WTC11 (cell line): Measurements from ENCODE around the gene ATP9B. TPM values are rescaled to one million over a fixed set of nuclear protein-coding genes. Genes with fewer than 3 reads are reported as not detected.

ENCODE experiments used
- ATAC-seq: fragments of 200-7000 bp; cut with Tn5 transposase; 2 replicates; pipeline ENCODE4 v1.10.0; 2021; ENCODE audit warnings: mild to moderate bottlenecking, moderate library complexity
- CTCF ChIA-PET: fragments of 300-600 bp; sonication (Branson Sonifier 250); formaldehyde crosslinking; loops from one replicate; lab custom pipeline; 2021; ENCODE audit warnings: antibody characterized with exemption; lab: Charles Lee
- POLR2A ChIA-PET: fragments of 350-600 bp; sonication (Branson Sonifier 250); formaldehyde crosslinking; loops from one replicate; lab custom pipeline; 2021; ENCODE audit warnings: antibody characterized with exemption; lab: Charles Lee
- DNase-seq: peaks from one replicate; pipeline ENCODE4 v3.0.0; 2021; ENCODE audit warnings: low spot score
- H3K27ac Mint-ChIP-seq: 2 replicates; pipeline ENCODE4 v1.8.0; 2021; ENCODE audit warnings: mixed read lengths
- H3K27me3 Mint-ChIP-seq: 2 replicates; pipeline ENCODE4 v1.8.0; 2021; ENCODE audit warnings: low read depth, mild to moderate bottlenecking, moderate library complexity, mixed read lengths
- H3K36me3 Mint-ChIP-seq: 2 replicates; pipeline ENCODE4 v1.8.0; 2021; ENCODE audit warnings: mixed read lengths
- H3K4me1 Mint-ChIP-seq: 2 replicates; pipeline ENCODE4 v1.8.0; 2022; ENCODE audit warnings: mixed read lengths
- H3K4me3 Mint-ChIP-seq: 2 replicates; pipeline ENCODE4 v1.8.0; 2021; ENCODE audit warnings: mild to moderate bottlenecking, moderate library complexity, mixed read lengths
- H3K9me3 Mint-ChIP-seq: 2 replicates; pipeline ENCODE4 v1.8.0; 2021; ENCODE audit warnings: mixed read lengths
- ARID4B ChIP-seq: sonication (generic); formaldehyde crosslinking; IDR thresholded peaks from 2 replicates; pipeline ENCODE4 v1.8.0; 2023; ENCODE audit warnings: missing genetic modification reagents, mild to moderate bottlenecking, borderline replicate concordance
- ATF1 ChIP-seq: sonication (generic); formaldehyde crosslinking; IDR thresholded peaks from 2 replicates; pipeline ENCODE4 v1.8.1; 2023; ENCODE audit warnings: mild to moderate bottlenecking, moderate library complexity, missing genetic modification reagents
- FOXJ3 ChIP-seq: sonication (generic); formaldehyde crosslinking; IDR thresholded peaks from 2 replicates; pipeline ENCODE4 v1.9.0; 2021; ENCODE audit warnings: missing genetic modification reagents, mild to moderate bottlenecking, borderline replicate concordance
- GABPB1 ChIP-seq: sonication (generic); formaldehyde crosslinking; IDR thresholded peaks from 2 replicates; pipeline ENCODE4 v1.8.1; 2023; ENCODE audit warnings: mild to moderate bottlenecking, missing genetic modification reagents
- GTF2I ChIP-seq: fragments of 250-450 bp; sonication (Bioruptor Pico); conservative IDR thresholded peaks from 2 replicates; pipeline ENCODE4 v1.4.0; 2021; ENCODE audit warnings: mild to moderate bottlenecking
- IRF2 ChIP-seq: sonication (generic); formaldehyde crosslinking; IDR thresholded peaks from 2 replicates; pipeline ENCODE4 v1.8.0; 2022; ENCODE audit warnings: low read depth, missing genetic modification reagents, borderline replicate concordance
- MYBL2 ChIP-seq: sonication (generic); formaldehyde crosslinking; IDR thresholded peaks from 2 replicates; pipeline ENCODE4 v1.8.1; 2023; ENCODE audit warnings: mild to moderate bottlenecking, moderate library complexity, missing genetic modification reagents
- NFATC4 ChIP-seq: fragments of 250-450 bp; sonication (Bioruptor Pico); IDR thresholded peaks from 2 replicates; pipeline ENCODE4 v1.9.0; 2021; ENCODE audit warnings: mild to moderate bottlenecking
- OVOL2 ChIP-seq: fragments of 250-450 bp; sonication (Bioruptor Pico); IDR thresholded peaks from 2 replicates; pipeline ENCODE4 v1.9.0; 2021; ENCODE audit warnings: mild to moderate bottlenecking, borderline replicate concordance
- RORB ChIP-seq: fragments of 250-450 bp; sonication (Bioruptor Pico); IDR thresholded peaks from 2 replicates; pipeline ENCODE4 v1.9.0; 2021; ENCODE audit warnings: mild to moderate bottlenecking
- TP53 ChIP-seq: sonication (generic); formaldehyde crosslinking; IDR thresholded peaks from 2 replicates; pipeline ENCODE4 v1.8.1; 2023; ENCODE audit warnings: mild to moderate bottlenecking, missing genetic modification reagents
- USF2 ChIP-seq: sonication (generic); formaldehyde crosslinking; IDR thresholded peaks from 2 replicates; pipeline ENCODE4 v1.8.1; 2023; ENCODE audit warnings: mild to moderate bottlenecking, missing genetic modification reagents, moderate library complexity
- ZBTB21 ChIP-seq: sonication (generic); formaldehyde crosslinking; IDR thresholded peaks from 2 replicates; pipeline ENCODE4 v1.8.1; 2023; ENCODE audit warnings: mild to moderate bottlenecking, missing genetic modification reagents, borderline replicate concordance
- ZNF121 ChIP-seq: sonication (generic); formaldehyde crosslinking; IDR thresholded peaks from 2 replicates; pipeline ENCODE4 v1.8.0; 2023; ENCODE audit warnings: missing genetic modification reagents
- ZNF138 ChIP-seq: sonication (generic); formaldehyde crosslinking; conservative IDR thresholded peaks from 2 replicates; pipeline ENCODE4 v1.8.1; 2022; ENCODE audit warnings: mild to moderate bottlenecking, moderate library complexity, missing genetic modification reagents
- ZNF423 ChIP-seq: fragments of 250-450 bp; sonication (Bioruptor Pico); IDR thresholded peaks from 2 replicates; pipeline ENCODE4 v2.1.2; 2022; ENCODE audit warnings: mild to moderate bottlenecking, moderate library complexity
- ZSCAN18 ChIP-seq: fragments of 250-450 bp; sonication (Bioruptor Pico); IDR thresholded peaks from 2 replicates; pipeline ENCODE4 v2.1.2; 2022; ENCODE audit warnings: mild to moderate bottlenecking, moderate library complexity
- total RNA-seq: library from RNA; stranded (reverse); gene quantifications from 3 replicates; pipeline ENCODE4 v1.2.3, GENCODE V29; 2021
- TF ChIP-seq, protein P1 (sequence below): fragments of 250-450 bp; sonication (Bioruptor Pico); conservative IDR thresholded peaks from 2 replicates; pipeline ENCODE4 v1.9.0; 2021; ENCODE audit warnings: mild to moderate bottlenecking
- TF ChIP-seq, protein P2 (sequence below): sonication (generic); formaldehyde crosslinking; IDR thresholded peaks from 2 replicates; pipeline ENCODE4 v1.8.0; 2023; ENCODE audit warnings: mild to moderate bottlenecking, missing genetic modification reagents
- TF ChIP-seq, protein P3 (sequence below): sonication (generic); formaldehyde crosslinking; conservative IDR thresholded peaks from 2 replicates; pipeline ENCODE4 v1.8.1; 2022; ENCODE audit warnings: mild to moderate bottlenecking, missing genetic modification reagents

Gene ATP9B
- total RNA-seq, 1 experiment from 2014 or later = 19.0 TPM

DNA sequence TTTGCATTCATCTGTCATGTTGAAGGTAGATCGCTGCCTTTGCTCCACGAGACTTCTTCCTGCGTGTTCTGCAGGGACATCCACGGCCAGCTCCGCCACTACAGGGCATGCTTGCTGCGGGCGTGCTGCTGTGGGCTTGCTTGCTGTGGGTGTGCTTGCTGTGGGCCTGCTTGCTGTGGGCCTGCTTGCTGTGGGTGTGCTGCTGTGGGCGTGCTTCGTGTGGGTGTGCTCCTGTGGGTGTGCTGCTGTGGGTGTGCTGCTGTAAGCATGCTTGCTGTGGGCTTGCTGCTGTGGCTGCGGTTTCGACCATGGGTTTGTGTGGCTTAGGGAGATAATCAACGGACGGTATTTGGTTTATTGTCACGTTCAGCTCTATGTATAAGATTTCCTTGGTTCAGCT is 165.2 kb downstream of the ATP9B start:
- Mint-ChIP-seq H3K27me3 (no peaks in the 10 kb centered on the region), H3K4me3 (no peak overlapping the region), H3K27ac (no peak overlapping the region), H3K4me1 (peaks cover 7% of the 10 kb centered on the region), H3K9me3 (peaks cover 10% of the 10 kb centered on the region; the same call in 1 of the 2 replicates), H3K36me3 (no peaks in the 10 kb centered on the region)
- no peak for ATAC-seq
- TF ChIP-seq GTF2I (CRISPR knock-in tag) = no peak
- TF ChIP-seq RORB (CRISPR knock-in tag) = no peak
- TF ChIP-seq, protein P1, sequence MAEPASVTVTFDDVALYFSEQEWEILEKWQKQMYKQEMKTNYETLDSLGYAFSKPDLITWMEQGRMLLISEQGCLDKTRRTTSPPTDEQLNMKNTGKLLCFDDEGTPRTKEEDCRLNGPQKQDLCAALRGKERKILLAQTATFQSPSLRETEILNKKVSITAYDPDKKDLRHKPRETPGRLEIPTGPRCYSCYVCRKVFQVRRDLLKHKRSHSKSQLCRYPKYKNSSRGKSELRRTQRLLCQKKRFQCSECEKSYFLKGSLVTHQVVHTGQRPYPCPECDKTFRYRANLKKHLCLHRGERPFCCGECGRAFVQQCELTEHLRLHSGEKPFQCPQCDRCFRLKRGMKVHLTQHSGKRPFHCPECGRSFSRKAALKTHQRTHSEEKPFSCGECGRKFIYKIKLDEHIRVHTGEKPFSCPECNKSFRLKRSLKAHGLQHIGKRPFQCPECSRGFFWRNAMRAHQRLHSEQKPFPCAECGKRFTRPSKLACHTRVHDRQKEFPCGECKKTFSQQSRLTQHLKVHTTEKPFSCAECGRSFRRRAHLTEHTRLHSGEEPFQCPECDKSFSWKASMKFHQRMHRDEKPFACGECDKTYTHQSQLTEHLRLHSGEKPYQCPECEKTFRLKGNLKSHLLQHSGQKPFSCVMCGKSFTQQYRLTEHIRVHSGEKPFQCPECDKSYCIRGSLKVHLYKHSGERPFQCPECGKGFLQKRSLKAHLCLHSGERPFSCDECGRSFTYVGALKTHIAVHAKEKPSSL (CRISPR knock-in tag) = no peak
- TF ChIP-seq, protein P2, sequence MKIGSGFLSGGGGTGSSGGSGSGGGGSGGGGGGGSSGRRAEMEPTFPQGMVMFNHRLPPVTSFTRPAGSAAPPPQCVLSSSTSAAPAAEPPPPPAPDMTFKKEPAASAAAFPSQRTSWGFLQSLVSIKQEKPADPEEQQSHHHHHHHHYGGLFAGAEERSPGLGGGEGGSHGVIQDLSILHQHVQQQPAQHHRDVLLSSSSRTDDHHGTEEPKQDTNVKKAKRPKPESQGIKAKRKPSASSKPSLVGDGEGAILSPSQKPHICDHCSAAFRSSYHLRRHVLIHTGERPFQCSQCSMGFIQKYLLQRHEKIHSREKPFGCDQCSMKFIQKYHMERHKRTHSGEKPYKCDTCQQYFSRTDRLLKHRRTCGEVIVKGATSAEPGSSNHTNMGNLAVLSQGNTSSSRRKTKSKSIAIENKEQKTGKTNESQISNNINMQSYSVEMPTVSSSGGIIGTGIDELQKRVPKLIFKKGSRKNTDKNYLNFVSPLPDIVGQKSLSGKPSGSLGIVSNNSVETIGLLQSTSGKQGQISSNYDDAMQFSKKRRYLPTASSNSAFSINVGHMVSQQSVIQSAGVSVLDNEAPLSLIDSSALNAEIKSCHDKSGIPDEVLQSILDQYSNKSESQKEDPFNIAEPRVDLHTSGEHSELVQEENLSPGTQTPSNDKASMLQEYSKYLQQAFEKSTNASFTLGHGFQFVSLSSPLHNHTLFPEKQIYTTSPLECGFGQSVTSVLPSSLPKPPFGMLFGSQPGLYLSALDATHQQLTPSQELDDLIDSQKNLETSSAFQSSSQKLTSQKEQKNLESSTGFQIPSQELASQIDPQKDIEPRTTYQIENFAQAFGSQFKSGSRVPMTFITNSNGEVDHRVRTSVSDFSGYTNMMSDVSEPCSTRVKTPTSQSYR = no peak
- TF ChIP-seq ZBTB21 (CRISPR knock-in tag) = no peak
- no peak for TF ChIP-seq GABPB1
- no peak for TF ChIP-seq ZNF138
- TF ChIP-seq MYBL2 (CRISPR knock-in tag) = no peak
- no peak for TF ChIP-seq TP53 (CRISPR knock-in tag)
- TF ChIP-seq ZSCAN18 (CRISPR knock-in tag) = no peak
- no peak for TF ChIP-seq NFATC4 (CRISPR knock-in tag)
- TF ChIP-seq ARID4B (CRISPR knock-in tag) = no peak
- TF ChIP-seq ZNF423 (CRISPR knock-in tag) = no peak
- TF ChIP-seq, protein P3, sequence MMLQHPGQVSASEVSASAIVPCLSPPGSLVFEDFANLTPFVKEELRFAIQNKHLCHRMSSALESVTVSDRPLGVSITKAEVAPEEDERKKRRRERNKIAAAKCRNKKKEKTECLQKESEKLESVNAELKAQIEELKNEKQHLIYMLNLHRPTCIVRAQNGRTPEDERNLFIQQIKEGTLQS (CRISPR knock-in tag) = no peak
- no peak for TF ChIP-seq IRF2 (CRISPR knock-in tag)
- TF ChIP-seq USF2 (CRISPR knock-in tag) = no peak
- TF ChIP-seq ZNF121 (CRISPR knock-in tag) = no peak
- no peak for TF ChIP-seq OVOL2 (CRISPR knock-in tag)
- TF ChIP-seq ATF1 (CRISPR knock-in tag) = no peak
- TF ChIP-seq FOXJ3 (CRISPR knock-in tag) = no peak
- CTCF ChIA-PET = no interaction called here
- DNase-seq = no peak
- POLR2A ChIA-PET = no interaction called here
